ENCODE data around the gene MRFAP1L1.

The MRFAP1L1 gene

GRCh38 chr4:6749340-6750171 lies 39.9 kb upstream of the MRFAP1L1 start:
- H3K27ac ChIP-seq (ENCODE audit: low read depth, low read length), result no peak overlapping the region
- peaks cover 15% of the 10 kb centered on the region for H3K4me1 ChIP-seq (ENCODE audit: insufficient read depth, low read length)
- H3K4me3 ChIP-seq (ENCODE audit: low read depth in 1 of 2, low read length in 2 of 2), result no peak overlapping the region
- no peaks in the 10 kb centered on the region for H3K36me3 ChIP-seq (ENCODE audit: insufficient read depth, low read length)
- no peak overlapping the region for H3K9ac ChIP-seq (ENCODE audit: low read length)
- no peaks in the 10 kb centered on the region for H3K9me3 ChIP-seq (ENCODE audit: low read length)
- no peaks in the 10 kb centered on the region for H3K27me3 ChIP-seq (ENCODE audit: control insufficient read depth in 1 of 2, insufficient read depth in 2 of 2, low read length in 2 of 2)

GRCh38 chr4:6748286-6748685 lies 38.6 kb upstream of the MRFAP1L1 start:
- H3K27ac ChIP-seq (ENCODE audit: low read depth, low read length), result no peak overlapping the region
- peaks cover 15% of the 10 kb centered on the region for H3K4me1 ChIP-seq (ENCODE audit: insufficient read depth, low read length)
- no peak overlapping the region for H3K9ac ChIP-seq (ENCODE audit: low read length)
- H3K9me3 ChIP-seq (ENCODE audit: low read length), result no peaks in the 10 kb centered on the region
- no peaks in the 10 kb centered on the region for H3K27me3 ChIP-seq (ENCODE audit: control insufficient read depth in 1 of 2, insufficient read depth in 2 of 2, low read length in 2 of 2)
- no peak overlapping the region for H3K4me3 ChIP-seq (ENCODE audit: low read depth in 1 of 2, low read length in 2 of 2)
- H3K36me3 ChIP-seq (ENCODE audit: insufficient read depth, low read length), result no peaks in the 10 kb centered on the region

- Histone ChIP-seq H3K4me1 (ENCODE audit: insufficient read depth, low read length) (peaks cover 15% of the 10 kb centered on the region), H3K9ac (ENCODE audit: low read length) (no peak overlapping the region)
Measured at GRCh38 chr4:6747294-6748051, 37.8 kb upstream of the MRFAP1L1 start.

GRCh38 chr4:6746721-6747293 lies 37.1 kb upstream of the MRFAP1L1 start:
- Histone ChIP-seq H3K27ac (ENCODE audit: low read depth, low read length) (no peak overlapping the region), H3K9ac (ENCODE audit: low read length) (no peak overlapping the region), H3K4me3 (ENCODE audit: low read depth in 1 of 2, low read length in 2 of 2) (no peak overlapping the region), H3K27me3 (ENCODE audit: control insufficient read depth in 1 of 2, insufficient read depth in 2 of 2, low read length in 2 of 2) (no peaks in the 10 kb centered on the region), H3K36me3 (ENCODE audit: insufficient read depth, low read length) (no peaks in the 10 kb centered on the region), H3K9me3 (ENCODE audit: low read length) (no peaks in the 10 kb centered on the region), H3K4me1 (ENCODE audit: insufficient read depth, low read length) (peaks cover 15% of the 10 kb centered on the region)

More at GRCh38 chr4:6747294-6748051, 37.8 kb upstream of the MRFAP1L1 start:
- H3K9me3 ChIP-seq (ENCODE audit: low read length), result no peaks in the 10 kb centered on the region
- no peaks in the 10 kb centered on the region for H3K27me3 ChIP-seq (ENCODE audit: control insufficient read depth in 1 of 2, insufficient read depth in 2 of 2, low read length in 2 of 2)
- no peak overlapping the region for H3K4me3 ChIP-seq (ENCODE audit: low read depth in 1 of 2, low read length in 2 of 2)
- no peaks in the 10 kb centered on the region for H3K36me3 ChIP-seq (ENCODE audit: insufficient read depth, low read length)
- no peak overlapping the region for H3K27ac ChIP-seq (ENCODE audit: low read depth, low read length)

- no peak overlapping the region for H3K27ac ChIP-seq (ENCODE audit: low read depth, low read length)
Measured at GRCh38 chr4:6742989-6743388, 33.3 kb upstream of the MRFAP1L1 start.

GRCh38 chr4:6742507-6742906 lies 32.8 kb upstream of the MRFAP1L1 start:
- Histone ChIP-seq H3K27ac (ENCODE audit: low read depth, low read length) (no peak overlapping the region), H3K4me1 (ENCODE audit: insufficient read depth, low read length) (peaks cover 7% of the 10 kb centered on the region), H3K4me3 (ENCODE audit: low read depth in 1 of 2, low read length in 2 of 2) (no peak overlapping the region), H3K9me3 (ENCODE audit: low read length) (no peaks in the 10 kb centered on the region), H3K27me3 (ENCODE audit: control insufficient read depth in 1 of 2, insufficient read depth in 2 of 2, low read length in 2 of 2) (no peaks in the 10 kb centered on the region), H3K9ac (ENCODE audit: low read length) (no peak overlapping the region), H3K36me3 (ENCODE audit: insufficient read depth, low read length) (no peaks in the 10 kb centered on the region)

More at GRCh38 chr4:6742989-6743388, 33.3 kb upstream of the MRFAP1L1 start:
- H3K27me3 ChIP-seq (ENCODE audit: control insufficient read depth in 1 of 2, insufficient read depth in 2 of 2, low read length in 2 of 2), result no peaks in the 10 kb centered on the region
- peaks cover 10% of the 10 kb centered on the region for H3K4me1 ChIP-seq (ENCODE audit: insufficient read depth, low read length)
- H3K9ac ChIP-seq (ENCODE audit: low read length), result no peak overlapping the region
- H3K36me3 ChIP-seq (ENCODE audit: insufficient read depth, low read length), result no peaks in the 10 kb centered on the region
- no peaks in the 10 kb centered on the region for H3K9me3 ChIP-seq (ENCODE audit: low read length)
- no peak overlapping the region for H3K4me3 ChIP-seq (ENCODE audit: low read depth in 1 of 2, low read length in 2 of 2)

- Histone ChIP-seq H3K4me3 (ENCODE audit: low read depth in 1 of 2, low read length in 2 of 2) (no peak overlapping the region), H3K9me3 (ENCODE audit: low read length) (no peaks in the 10 kb centered on the region), H3K4me1 (ENCODE audit: insufficient read depth, low read length) (no peaks in the 10 kb centered on the region), H3K9ac (ENCODE audit: low read length) (no peak overlapping the region), H3K27me3 (ENCODE audit: control insufficient read depth in 1 of 2, insufficient read depth in 2 of 2, low read length in 2 of 2) (no peaks in the 10 kb centered on the region), H3K27ac (ENCODE audit: low read depth, low read length) (no peak overlapping the region), H3K36me3 (ENCODE audit: insufficient read depth, low read length) (no peaks in the 10 kb centered on the region)
Measured at GRCh38 chr4:6740347-6740746, 30.7 kb upstream of the MRFAP1L1 start.

- H3K27ac ChIP-seq (ENCODE audit: low read depth, low read length), result no peak overlapping the region
- H3K36me3 ChIP-seq (ENCODE audit: insufficient read depth, low read length), result no peaks in the 10 kb centered on the region
- no peak overlapping the region for H3K4me3 ChIP-seq (ENCODE audit: low read depth in 1 of 2, low read length in 2 of 2)
- H3K4me1 ChIP-seq (ENCODE audit: insufficient read depth, low read length), result no peaks in the 10 kb centered on the region
- no peak overlapping the region for H3K9ac ChIP-seq (ENCODE audit: low read length)
- H3K9me3 ChIP-seq (ENCODE audit: low read length), result no peaks in the 10 kb centered on the region
- H3K27me3 ChIP-seq (ENCODE audit: control insufficient read depth in 1 of 2, insufficient read depth in 2 of 2, low read length in 2 of 2), result no peaks in the 10 kb centered on the region
Measured at GRCh38 chr4:6739920-6740319, 30.3 kb upstream of the MRFAP1L1 start.

- H3K9ac ChIP-seq (ENCODE audit: low read length), result no peak overlapping the region
- H3K4me1 ChIP-seq (ENCODE audit: insufficient read depth, low read length), result no peaks in the 10 kb centered on the region
Measured at GRCh38 chr4:6734165-6734786, 24.6 kb upstream of the MRFAP1L1 start.

GRCh38 chr4:6733358-6734164 lies 23.9 kb upstream of the MRFAP1L1 start:
- no peaks in the 10 kb centered on the region for H3K4me1 ChIP-seq (ENCODE audit: insufficient read depth, low read length)
- H3K27me3 ChIP-seq (ENCODE audit: control insufficient read depth in 1 of 2, insufficient read depth in 2 of 2, low read length in 2 of 2), result no peaks in the 10 kb centered on the region
- H3K36me3 ChIP-seq (ENCODE audit: insufficient read depth, low read length), result no peaks in the 10 kb centered on the region
- no peaks in the 10 kb centered on the region for H3K9me3 ChIP-seq (ENCODE audit: low read length)
- H3K9ac ChIP-seq (ENCODE audit: low read length), result no peak overlapping the region
- H3K27ac ChIP-seq (ENCODE audit: low read depth, low read length), result no peak overlapping the region
- no peak overlapping the region for H3K4me3 ChIP-seq (ENCODE audit: low read depth in 1 of 2, low read length in 2 of 2)

More at GRCh38 chr4:6734165-6734786, 24.6 kb upstream of the MRFAP1L1 start:
- Histone ChIP-seq H3K27ac (ENCODE audit: low read depth, low read length) (no peak overlapping the region), H3K36me3 (ENCODE audit: insufficient read depth, low read length) (no peaks in the 10 kb centered on the region), H3K27me3 (ENCODE audit: control insufficient read depth in 1 of 2, insufficient read depth in 2 of 2, low read length in 2 of 2) (no peaks in the 10 kb centered on the region), H3K4me3 (ENCODE audit: low read depth in 1 of 2, low read length in 2 of 2) (no peak overlapping the region), H3K9me3 (ENCODE audit: low read length) (no peaks in the 10 kb centered on the region)
